Measurements from ENCODE around the gene CRYBA2. TPM values are rescaled to one million over a fixed set of nuclear protein-coding genes. Genes with fewer than 3 reads are reported as not detected.
A peak's percentile ranks its signal among the peaks of the same experiment; 100 is the strongest.

CRYBA2 gene
- polyA plus RNA-seq, 2 donors: 0.47 to 0.49 TPM

DNA sequence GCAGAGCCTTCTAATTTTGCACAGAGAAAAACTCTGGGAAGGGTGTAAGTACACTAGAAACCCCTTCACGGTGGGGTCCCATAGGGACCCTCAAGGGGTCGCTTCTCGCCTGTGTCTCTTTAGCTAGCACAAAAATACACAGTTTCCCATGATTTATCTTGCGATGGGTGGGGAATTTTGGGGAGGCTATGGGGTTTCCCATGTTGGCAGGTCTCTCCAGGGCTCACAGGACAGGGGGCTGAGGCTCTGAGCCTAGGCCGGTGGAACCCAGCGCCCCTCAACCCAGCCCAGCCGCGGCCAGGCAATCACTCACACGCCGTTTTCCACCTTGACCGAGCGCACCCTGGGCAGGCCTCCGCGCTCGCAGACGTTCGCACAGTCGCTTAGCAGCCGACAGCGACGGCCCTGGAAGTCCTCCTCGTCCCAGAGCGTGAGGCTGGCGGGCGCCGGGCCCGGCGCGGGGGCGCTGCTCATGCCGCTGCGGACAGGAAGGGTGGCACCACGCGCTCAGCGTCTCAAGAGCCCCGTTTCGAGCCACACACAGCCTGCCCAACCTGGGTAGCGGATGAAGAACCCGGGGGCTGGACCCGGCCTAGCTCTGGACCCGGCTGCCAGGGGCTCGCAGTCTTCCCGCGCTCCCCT, 398 bp downstream of the CRYBA2 start:
- WGBS, 2 donors: 3 to 4% methylated on average over 42 to 44 of the region's 44 CpGs
- Histone ChIP-seq H3K4me1 (ENCODE audit: control insufficient read depth in 2 of 2, insufficient read depth in 2 of 2, low read length in 1 of 2) (peaks cover 7 to 13% of the 10 kb centered on the region in 2 donors), H3K9me3 (ENCODE audit: control insufficient read depth in 2 of 2, insufficient read depth in 1 of 2, low read depth in 1 of 2, low read length in 1 of 2) (peaks cover 0 to 1% of the 10 kb centered on the region in 2 donors), H3K27me3 (ENCODE audit: control insufficient read depth in 1 of 2, insufficient read depth in 2 of 2, low read length in 2 of 2) (peaks cover 8 to 29% of the 10 kb centered on the region in 2 donors), H3K36me3 (ENCODE audit: control insufficient read depth in 2 of 2, insufficient read depth in 2 of 2, low read length in 1 of 2) (no peaks in the 10 kb centered on the region), H3K27ac (ENCODE audit: low read depth in 2 of 2, low read length in 1 of 2) (no peak overlapping the region), H3K4me3 (ENCODE audit: low read depth in 1 of 2, low read length in 2 of 2) (peak overlapping the region in 1 of 2 donors; percentile 20)

- 17 to 18% methylated on average over 6 to 7 of the region's 7 CpGs for WGBS, 2 donors
Measured at GRCh38 chr2:218992196-218992595, 1.0 kb downstream of the CRYBA2 start.

GRCh38 chr2:218991674-218992168, 1.5 kb downstream of the CRYBA2 start:
- Histone ChIP-seq H3K36me3 (ENCODE audit: control insufficient read depth in 2 of 2, insufficient read depth in 2 of 2, low read length in 1 of 2) (no peaks in the 10 kb centered on the region), H3K4me3 (ENCODE audit: low read depth in 1 of 2, low read length in 2 of 2) (no peak overlapping the region), H3K9me3 (ENCODE audit: control insufficient read depth in 2 of 2, insufficient read depth in 1 of 2, low read depth in 1 of 2, low read length in 1 of 2) (peaks cover 0 to 1% of the 10 kb centered on the region in 2 donors), H3K27me3 (ENCODE audit: control insufficient read depth in 1 of 2, insufficient read depth in 2 of 2, low read length in 2 of 2) (peaks cover 8 to 30% of the 10 kb centered on the region in 2 donors), H3K27ac (ENCODE audit: low read depth in 2 of 2, low read length in 1 of 2) (no peak overlapping the region), H3K4me1 (ENCODE audit: control insufficient read depth in 2 of 2, insufficient read depth in 2 of 2, low read length in 1 of 2) (peaks cover 7 to 11% of the 10 kb centered on the region in 2 donors)
- WGBS, 2 donors: 18 to 21% methylated on average over 13 of the region's 13 CpGs

More at GRCh38 chr2:218992196-218992595, 1.0 kb downstream of the CRYBA2 start:
- Histone ChIP-seq H3K4me1 (ENCODE audit: control insufficient read depth in 2 of 2, insufficient read depth in 2 of 2, low read length in 1 of 2) (peaks cover 7 to 11% of the 10 kb centered on the region in 2 donors), H3K27ac (ENCODE audit: low read depth in 2 of 2, low read length in 1 of 2) (no peak overlapping the region), H3K27me3 (ENCODE audit: control insufficient read depth in 1 of 2, insufficient read depth in 2 of 2, low read length in 2 of 2) (peaks cover 8 to 29% of the 10 kb centered on the region in 2 donors), H3K4me3 (ENCODE audit: low read depth in 1 of 2, low read length in 2 of 2) (no peak overlapping the region), H3K36me3 (ENCODE audit: control insufficient read depth in 2 of 2, insufficient read depth in 2 of 2, low read length in 1 of 2) (no peaks in the 10 kb centered on the region), H3K9me3 (ENCODE audit: control insufficient read depth in 2 of 2, insufficient read depth in 1 of 2, low read depth in 1 of 2, low read length in 1 of 2) (peaks cover 0 to 1% of the 10 kb centered on the region in 2 donors)

DNA sequence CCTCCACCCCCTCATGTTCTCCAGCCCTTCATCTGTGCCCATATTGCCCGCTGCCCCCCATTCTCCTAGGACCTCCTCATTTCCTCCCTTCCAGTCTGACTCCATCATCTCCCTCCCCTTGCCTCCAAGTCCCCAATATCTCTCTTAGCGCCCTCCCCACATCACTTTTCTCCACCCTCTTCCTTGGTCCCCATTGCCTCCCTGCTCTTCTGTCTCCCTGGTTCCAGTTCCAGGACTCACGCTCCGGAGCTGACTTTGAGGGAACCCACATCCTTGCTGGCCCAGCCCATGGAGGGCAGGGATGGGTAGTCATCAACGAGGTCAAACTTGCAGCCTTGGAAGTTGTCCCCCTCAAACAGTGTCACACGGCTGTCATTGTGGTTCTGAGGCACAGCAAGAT, 2.6 kb downstream of the CRYBA2 start:
- peaks cover 0 to 1% of the 10 kb centered on the region in 2 donors for H3K9me3 ChIP-seq (ENCODE audit: control insufficient read depth in 2 of 2, insufficient read depth in 1 of 2, low read depth in 1 of 2, low read length in 1 of 2)
- peaks cover 7 to 8% of the 10 kb centered on the region in 2 donors for H3K4me1 ChIP-seq (ENCODE audit: control insufficient read depth in 2 of 2, insufficient read depth in 2 of 2, low read length in 1 of 2)
- H3K27ac ChIP-seq (ENCODE audit: low read depth in 2 of 2, low read length in 1 of 2): no peak overlapping the region
- H3K27me3 ChIP-seq (ENCODE audit: control insufficient read depth in 1 of 2, insufficient read depth in 2 of 2, low read length in 2 of 2): peaks cover 16 to 40% of the 10 kb centered on the region in 2 donors
- H3K4me3 ChIP-seq (ENCODE audit: low read depth in 1 of 2, low read length in 2 of 2): no peak overlapping the region
- WGBS, 2 donors: 15 to 16% methylated on average over 6 of the region's 6 CpGs
- H3K36me3 ChIP-seq (ENCODE audit: control insufficient read depth in 2 of 2, insufficient read depth in 2 of 2, low read length in 1 of 2): no peaks in the 10 kb centered on the region

GRCh38 chr2:218990052-218990451, 3.2 kb downstream of the CRYBA2 start:
- H3K27ac ChIP-seq (ENCODE audit: low read depth in 2 of 2, low read length in 1 of 2): no peak overlapping the region
- peaks cover 0 to 1% of the 10 kb centered on the region in 2 donors for H3K9me3 ChIP-seq (ENCODE audit: control insufficient read depth in 2 of 2, insufficient read depth in 1 of 2, low read depth in 1 of 2, low read length in 1 of 2)
- WGBS, 2 donors: 21 to 28% methylated on average over 9 of the region's 9 CpGs
- no peaks in the 10 kb centered on the region for H3K36me3 ChIP-seq (ENCODE audit: control insufficient read depth in 2 of 2, insufficient read depth in 2 of 2, low read length in 1 of 2)
- peaks cover 7 to 8% of the 10 kb centered on the region in 2 donors for H3K4me1 ChIP-seq (ENCODE audit: control insufficient read depth in 2 of 2, insufficient read depth in 2 of 2, low read length in 1 of 2)
- peaks cover 17 to 43% of the 10 kb centered on the region in 2 donors for H3K27me3 ChIP-seq (ENCODE audit: control insufficient read depth in 1 of 2, insufficient read depth in 2 of 2, low read length in 2 of 2)
- no peak overlapping the region for H3K4me3 ChIP-seq (ENCODE audit: low read depth in 1 of 2, low read length in 2 of 2)

- WGBS, 2 donors: 51 to 52% methylated on average over 2 of the region's 2 CpGs
- peaks cover 6 to 7% of the 10 kb centered on the region in 2 donors for H3K4me1 ChIP-seq (ENCODE audit: control insufficient read depth in 2 of 2, insufficient read depth in 2 of 2, low read length in 1 of 2)
- peaks cover 17 to 50% of the 10 kb centered on the region in 2 donors for H3K27me3 ChIP-seq (ENCODE audit: control insufficient read depth in 1 of 2, insufficient read depth in 2 of 2, low read length in 2 of 2)
- no peaks in the 10 kb centered on the region for H3K36me3 ChIP-seq (ENCODE audit: control insufficient read depth in 2 of 2, insufficient read depth in 2 of 2, low read length in 1 of 2)
- H3K4me3 ChIP-seq (ENCODE audit: low read depth in 1 of 2, low read length in 2 of 2): no peak overlapping the region
- no peak overlapping the region for H3K27ac ChIP-seq (ENCODE audit: low read depth in 2 of 2, low read length in 1 of 2)
- peaks cover 0 to 1% of the 10 kb centered on the region in 2 donors for H3K9me3 ChIP-seq (ENCODE audit: control insufficient read depth in 2 of 2, insufficient read depth in 1 of 2, low read depth in 1 of 2, low read length in 1 of 2)
Measured at GRCh38 chr2:218988650-218989049, 4.6 kb downstream of the CRYBA2 start.

- Histone ChIP-seq H3K4me1 (ENCODE audit: control insufficient read depth in 2 of 2, insufficient read depth in 2 of 2, low read length in 1 of 2) (peaks cover 3 to 4% of the 10 kb centered on the region in 2 donors), H3K9me3 (ENCODE audit: control insufficient read depth in 2 of 2, insufficient read depth in 1 of 2, low read depth in 1 of 2, low read length in 1 of 2) (peaks cover 0 to 1% of the 10 kb centered on the region in 2 donors), H3K36me3 (ENCODE audit: control insufficient read depth in 2 of 2, insufficient read depth in 2 of 2, low read length in 1 of 2) (no peaks in the 10 kb centered on the region), H3K27ac (ENCODE audit: low read depth in 2 of 2, low read length in 1 of 2) (no peak overlapping the region), H3K4me3 (ENCODE audit: low read depth in 1 of 2, low read length in 2 of 2) (no peak overlapping the region), H3K27me3 (ENCODE audit: control insufficient read depth in 1 of 2, insufficient read depth in 2 of 2, low read length in 2 of 2) (peaks cover 17 to 51% of the 10 kb centered on the region in 2 donors)
- 44 to 47% methylated on average over 3 of the region's 3 CpGs for WGBS, 2 donors
Measured at GRCh38 chr2:218988164-218988563, 5.1 kb downstream of the CRYBA2 start.

DNA sequence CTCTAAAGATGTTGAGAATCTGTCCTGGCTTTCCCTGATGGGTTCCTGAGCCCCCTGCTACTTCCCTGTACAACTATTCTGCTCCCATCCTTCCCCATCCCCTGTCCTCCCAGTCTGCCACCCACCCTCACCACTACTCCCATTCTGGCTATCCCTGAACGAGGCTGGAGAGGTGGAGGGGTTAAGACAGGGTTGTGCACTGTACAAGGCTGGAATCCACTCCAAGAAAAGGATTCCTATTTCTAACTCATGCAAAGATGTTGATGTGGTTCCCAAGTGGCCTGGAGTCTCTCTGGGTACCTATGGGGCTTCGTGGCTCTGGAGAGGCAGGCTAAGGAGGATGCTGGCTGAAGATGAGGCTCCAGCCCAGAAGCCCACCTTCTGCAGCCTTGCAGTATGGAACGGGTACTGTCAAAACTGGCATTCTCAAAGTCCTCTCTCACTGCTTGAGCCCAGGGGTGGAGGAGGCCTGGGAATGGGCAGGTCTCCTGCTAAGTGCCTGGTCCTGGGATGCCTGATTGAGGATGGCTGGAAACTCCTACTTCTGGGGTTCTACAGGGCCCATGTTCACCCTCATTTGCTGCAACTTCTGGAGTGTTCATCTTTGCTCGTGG, 7.0 kb downstream of the CRYBA2 start:
- Histone ChIP-seq H3K27ac (ENCODE audit: low read depth in 2 of 2, low read length in 1 of 2) (no peak overlapping the region), H3K9me3 (ENCODE audit: control insufficient read depth in 2 of 2, insufficient read depth in 1 of 2, low read depth in 1 of 2, low read length in 1 of 2) (peaks cover 0 to 4% of the 10 kb centered on the region in 2 donors), H3K27me3 (ENCODE audit: control insufficient read depth in 1 of 2, insufficient read depth in 2 of 2, low read length in 2 of 2) (peaks cover 17 to 49% of the 10 kb centered on the region in 2 donors), H3K4me1 (ENCODE audit: control insufficient read depth in 2 of 2, insufficient read depth in 2 of 2, low read length in 1 of 2) (peaks cover 11 to 13% of the 10 kb centered on the region in 2 donors), H3K36me3 (ENCODE audit: control insufficient read depth in 2 of 2, insufficient read depth in 2 of 2, low read length in 1 of 2) (no peaks in the 10 kb centered on the region), H3K4me3 (ENCODE audit: low read depth in 1 of 2, low read length in 2 of 2) (no peak overlapping the region)
- 56 to 65% methylated on average over 4 of the region's 4 CpGs for WGBS, 2 donors

GRCh38 chr2:218985325-218986091, 7.7 kb downstream of the CRYBA2 start:
- Histone ChIP-seq H3K9me3 (ENCODE audit: control insufficient read depth in 2 of 2, insufficient read depth in 1 of 2, low read depth in 1 of 2, low read length in 1 of 2) (peaks cover 0 to 4% of the 10 kb centered on the region in 2 donors), H3K4me1 (ENCODE audit: control insufficient read depth in 2 of 2, insufficient read depth in 2 of 2, low read length in 1 of 2) (peaks cover 13 to 14% of the 10 kb centered on the region in 2 donors), H3K27ac (ENCODE audit: low read depth in 2 of 2, low read length in 1 of 2) (no peak overlapping the region), H3K4me3 (ENCODE audit: low read depth in 1 of 2, low read length in 2 of 2) (no peak overlapping the region), H3K36me3 (ENCODE audit: control insufficient read depth in 2 of 2, insufficient read depth in 2 of 2, low read length in 1 of 2) (no peaks in the 10 kb centered on the region), H3K27me3 (ENCODE audit: control insufficient read depth in 1 of 2, insufficient read depth in 2 of 2, low read length in 2 of 2) (peaks cover 14 to 49% of the 10 kb centered on the region in 2 donors)
- WGBS, 2 donors: 8 to 10% methylated on average over 46 to 49 of the region's 49 CpGs

Data from esophagus (tissue), 2 donors.